NCI-H460 (cell line): ENCODE measurements around the gene ISLR. TPM values are rescaled to one million over a fixed set of nuclear protein-coding genes. Genes with fewer than 3 reads are reported as not detected.
A peak's percentile ranks its signal among the peaks of the same experiment; 100 is the strongest.

Source experiments
- DNase-seq: peaks from one replicate; pipeline ENCODE4 v3.0.0-alpha.2; 2016; ENCODE audit warnings: low read depth; ENCODE audit errors: extremely low read depth
- total RNA-seq: library from RNA; depleted of rRNA; stranded (reverse); fragments of >200 nt; shearing (Covaris generic); gene quantifications from 2 replicates; pipeline ENCODE4 v1.2.3, GENCODE V29; 2014

The ISLR gene
- total RNA-seq, 1 experiment from 2014 or later = not detected

- DNase-seq = no peak
Measured at GRCh38 chr15:74191798-74192197, 18.3 kb downstream of the ISLR start.

GRCh38 chr15:74192751-74193150 is 19.2 kb downstream of the ISLR start:
- DNase-seq = no peak

- DNase-seq = no peak
Measured at GRCh38 chr15:74193299-74193718, 19.8 kb downstream of the ISLR start.

- DNase-seq = no peak
Measured at GRCh38 chr15:74193905-74194304, 20.4 kb downstream of the ISLR start.

DNA sequence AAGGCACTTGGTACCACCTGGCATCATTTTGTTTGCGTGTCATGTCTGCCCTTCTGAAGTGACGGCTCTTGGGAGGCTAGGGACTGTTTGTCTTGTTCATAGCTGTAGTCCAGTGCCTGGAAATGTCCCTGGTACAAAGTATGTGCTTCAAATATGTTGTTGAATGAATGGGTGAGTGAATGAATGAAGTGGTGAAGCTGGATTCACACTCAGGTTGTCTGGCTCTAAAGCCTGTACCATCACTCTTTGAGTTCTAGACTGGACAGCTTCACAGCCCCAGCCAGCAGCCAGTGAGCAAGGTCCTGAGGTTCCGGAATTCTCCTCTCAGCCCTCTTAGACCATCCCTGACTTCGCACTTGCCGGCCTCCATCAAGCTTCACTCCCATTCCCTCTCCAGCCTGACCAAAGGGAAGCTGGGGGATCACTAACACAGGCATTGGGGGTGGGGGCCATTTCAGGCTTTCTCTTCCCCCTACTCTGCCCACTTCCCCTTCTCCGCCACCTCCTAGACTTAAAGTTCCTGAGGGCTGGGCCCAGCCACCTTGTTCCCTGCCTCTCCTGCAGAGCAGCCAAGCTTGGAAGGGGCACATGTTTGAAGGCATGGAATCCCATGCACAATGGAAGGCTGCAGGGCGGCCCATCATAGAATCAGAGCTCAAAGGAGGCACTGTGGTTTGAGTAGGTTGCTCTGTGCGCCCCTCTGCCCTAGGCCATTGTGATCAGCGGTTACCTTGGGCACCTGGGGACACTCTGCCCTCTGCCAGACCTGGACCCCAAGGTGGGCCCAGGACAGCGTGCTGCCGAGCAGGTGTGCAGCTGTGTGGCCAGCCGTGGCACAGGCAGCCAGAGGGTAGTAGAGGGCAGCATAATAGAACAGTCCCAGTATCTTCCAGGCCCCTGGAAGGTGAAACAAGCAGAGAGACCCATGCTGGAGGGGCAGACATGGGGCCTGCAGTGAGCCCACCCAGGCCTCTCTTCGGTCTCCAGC is 21.4 kb downstream of the ISLR start:
- DNase-seq = no peak

- DNase-seq = peak; percentile 14
Measured at GRCh38 chr15:74196175-74196574, 22.7 kb downstream of the ISLR start.

- DNase-seq = no peak
Measured at GRCh38 chr15:74197176-74197965, 23.9 kb downstream of the ISLR start.

DNA sequence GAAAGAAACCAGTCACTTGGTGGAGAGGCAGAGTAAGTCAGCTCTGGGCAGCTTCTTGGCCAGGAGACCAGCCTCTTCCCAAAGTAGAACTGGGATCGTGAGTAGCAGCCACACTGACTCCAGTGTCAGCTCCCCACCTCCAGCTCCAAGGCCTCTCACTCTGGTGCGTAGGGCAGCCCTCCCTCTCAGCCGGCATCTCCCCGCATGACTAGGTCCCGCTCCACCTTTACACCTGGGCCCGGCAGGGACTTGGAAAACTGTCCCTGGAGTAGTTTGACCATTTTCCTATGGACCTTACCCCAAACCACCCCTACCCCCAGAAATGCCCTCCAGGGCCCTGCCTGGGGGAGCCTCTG is 25.8 kb downstream of the ISLR start:
- no peak for DNase-seq

- peak; percentile 60 for DNase-seq
Measured at GRCh38 chr15:74200412-74200815, 26.9 kb downstream of the ISLR start.

GRCh38 chr15:74200871-74201419 is 27.4 kb downstream of the ISLR start:
- DNase-seq = no peak

DNA sequence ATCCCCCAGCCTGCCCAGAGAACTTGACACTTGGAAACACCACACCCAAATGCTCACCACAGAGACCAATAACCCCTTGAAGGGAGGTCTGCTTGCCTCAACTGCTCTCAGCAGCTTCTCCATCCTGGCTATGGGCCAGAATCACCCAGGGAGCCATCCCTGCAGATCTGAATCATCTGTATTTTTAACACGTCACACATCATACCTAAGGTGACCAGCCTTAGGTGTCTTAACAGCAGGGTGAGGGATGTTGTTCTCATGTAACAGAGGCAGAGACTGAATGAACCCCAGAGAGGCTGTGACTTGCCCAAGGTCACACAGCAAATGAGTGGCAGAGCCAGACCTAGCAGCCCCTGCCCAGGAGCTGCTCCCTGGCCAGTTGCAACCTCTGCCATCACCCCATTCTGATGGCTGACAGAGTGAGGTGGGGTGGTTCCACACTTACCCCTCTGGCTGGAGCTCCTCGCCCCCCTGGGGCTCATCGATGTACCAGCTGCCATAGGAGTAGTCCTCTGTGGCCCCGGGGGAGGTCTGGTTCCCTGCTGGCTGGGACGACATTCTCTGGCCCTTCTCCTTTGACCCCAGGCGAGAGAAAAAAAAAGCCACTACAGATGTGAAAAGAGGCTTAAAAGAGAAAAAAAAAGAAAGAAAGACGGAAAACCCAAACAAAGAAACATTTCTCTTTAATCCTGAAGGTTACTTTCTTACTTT is 28.4 kb downstream of the ISLR start:
- DNase-seq = no peak

DNA sequence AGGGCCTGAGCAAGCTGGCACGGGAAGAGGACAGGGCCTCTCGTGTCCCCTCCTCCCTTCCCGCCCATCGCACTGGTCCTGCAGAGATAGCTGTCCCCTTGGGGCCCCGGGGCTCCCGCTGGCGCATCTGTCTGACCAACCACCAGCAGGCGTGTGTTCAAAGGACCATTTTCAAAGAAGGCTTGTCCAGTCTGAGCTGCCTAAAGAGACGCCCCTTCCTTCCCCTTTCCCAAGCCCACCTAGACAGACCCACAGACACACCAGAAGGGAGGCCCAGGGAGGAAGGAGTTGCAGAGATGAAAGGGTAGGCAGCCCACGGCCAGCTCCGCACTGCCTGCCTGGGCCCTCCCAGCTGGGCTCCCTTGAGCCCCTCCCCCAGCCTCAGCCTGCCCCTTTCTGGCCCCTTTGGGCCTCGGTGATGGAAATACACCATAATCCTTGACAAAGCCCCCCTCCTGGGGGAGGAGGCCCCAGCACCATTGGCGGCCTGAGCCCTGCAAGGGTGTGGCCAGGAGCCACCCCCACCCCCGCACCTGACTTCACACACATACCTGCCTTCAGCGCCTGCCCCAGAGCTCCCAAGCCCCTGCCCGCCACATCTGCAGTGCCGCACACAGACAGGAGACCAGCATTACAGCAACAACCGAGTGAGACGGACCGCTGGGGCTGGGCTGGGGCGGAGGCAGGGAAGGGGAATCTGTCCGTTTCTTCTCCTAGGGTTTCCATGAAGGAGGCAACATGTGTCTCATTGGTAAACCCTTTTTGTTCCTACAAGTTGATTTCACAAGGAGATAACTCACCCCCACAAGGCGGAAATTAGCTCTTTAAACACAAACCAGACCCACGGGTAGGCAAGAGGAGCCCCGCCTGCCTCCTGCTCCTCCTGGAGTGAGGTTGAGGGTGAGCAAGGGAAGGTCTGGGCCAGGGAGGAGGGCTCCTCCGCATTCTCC is 29.2 kb downstream of the ISLR start, which contains the start of gene STRA6:
STRA6 (minus strand) TSS at position 336 of the 950 bp plus-strand sequence. CDS start 520 bp downstream, outside the sequence.
- DNase-seq = no peak

DNA sequence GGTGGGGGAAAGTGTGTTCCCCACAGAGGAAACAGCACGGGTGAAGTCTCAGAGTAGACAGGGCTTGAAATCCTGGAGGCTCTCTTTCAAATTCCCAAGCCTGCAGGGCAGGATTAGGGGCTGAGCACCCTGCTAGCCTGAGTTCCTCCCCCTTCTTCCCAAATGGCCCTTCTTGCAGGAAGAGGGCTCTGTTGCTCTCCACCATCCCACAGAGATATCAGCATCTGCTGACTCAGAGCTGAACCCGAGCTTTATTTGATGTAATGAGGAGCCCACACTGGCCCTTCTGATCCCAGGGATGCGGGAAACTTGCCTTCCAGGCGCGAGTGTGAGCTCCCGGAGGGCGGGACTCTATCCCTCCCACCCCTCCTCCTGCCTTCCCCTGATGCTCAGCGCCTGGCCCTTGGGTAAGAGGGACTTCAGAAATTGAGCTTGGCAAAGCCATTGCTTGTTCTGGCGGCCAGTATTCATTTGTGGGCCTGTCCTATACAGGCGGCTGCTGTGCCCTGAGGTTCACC is 30.5 kb downstream of the ISLR start:
- no peak for DNase-seq

DNA sequence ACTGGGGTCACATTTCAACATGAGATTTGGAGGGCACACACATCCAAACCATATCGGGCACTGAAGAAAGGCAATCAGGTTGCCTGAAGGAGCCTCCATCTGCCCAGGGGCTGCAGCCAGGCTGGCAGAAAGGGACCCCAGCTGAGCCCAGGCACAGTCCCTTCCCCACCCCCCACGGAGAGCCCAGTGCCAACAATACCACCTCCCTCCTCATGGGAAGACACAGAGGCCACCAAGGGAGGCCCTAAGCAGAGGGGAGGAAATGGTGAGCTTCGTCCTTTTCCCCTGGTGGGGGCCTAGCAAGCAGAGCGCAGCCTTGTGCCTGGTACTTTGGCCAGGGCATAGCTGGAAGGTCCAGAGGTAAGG is 32.1 kb downstream of the ISLR start:
- no peak for DNase-seq

- no peak for DNase-seq
Measured at GRCh38 chr15:74206801-74207281, 33.3 kb downstream of the ISLR start.

DNA sequence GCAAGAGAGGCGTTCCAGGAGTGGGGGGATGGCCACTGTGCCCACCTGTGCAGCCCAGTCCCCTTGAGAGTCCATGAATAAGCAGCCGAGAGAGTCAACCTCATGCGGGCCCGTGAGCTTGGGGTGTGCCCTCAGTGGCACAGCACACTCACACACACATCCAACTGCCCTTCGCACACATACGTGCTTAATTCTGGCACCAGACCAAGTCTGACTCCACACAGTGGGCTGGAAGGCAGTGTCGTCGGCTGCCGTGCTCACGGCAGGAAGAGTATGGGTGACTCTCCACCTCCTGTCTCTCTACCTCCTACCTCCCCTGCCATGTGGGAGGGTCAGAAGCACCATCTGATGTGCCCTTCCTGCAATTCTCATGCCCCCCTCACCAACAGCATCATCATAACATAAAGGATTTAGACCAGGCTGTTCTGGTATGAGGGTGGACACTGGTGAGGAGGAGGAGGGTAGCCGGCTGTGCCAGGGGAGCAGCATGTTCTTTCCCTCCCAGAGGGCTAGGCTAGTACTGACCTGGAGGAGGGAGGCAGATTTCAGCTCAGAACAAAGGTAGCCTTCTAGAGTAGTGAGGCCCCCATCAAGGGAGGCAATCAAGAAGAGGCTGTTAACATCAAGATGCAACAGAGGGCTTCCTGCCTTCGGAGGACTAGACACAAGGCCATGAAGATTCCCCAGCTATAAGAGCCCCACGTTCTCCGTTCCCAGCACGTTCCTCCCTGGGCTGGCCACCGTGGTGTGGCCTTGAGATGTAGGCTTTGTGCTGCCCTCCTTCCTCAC is 34.3 kb downstream of the ISLR start:
- no peak for DNase-seq

- no peak for DNase-seq
Measured at GRCh38 chr15:74208496-74208895, 35.0 kb downstream of the ISLR start.

GRCh38 chr15:74208901-74209559 is 35.5 kb downstream of the ISLR start:
- no peak for DNase-seq
